Fibroblast of gingiva (primary cell): ENCODE data around the gene NPHS1.
"Not testable (repeated sequence)": the region's sequence is repeated elsewhere in the genome, so short reads cannot be mapped to it uniquely, and the experiment has no call there.

Experiments
- DNase-seq: peaks from one replicate; pipeline ENCODE4 v3.0.0-alpha.2; 2011; ENCODE audit warnings: low read depth

The NPHS1 gene

GRCh38 chr19:35811317-35812219 lies 40.7 kb downstream of the NPHS1 start:
- DNase-seq: no peak

- no peak for DNase-seq
These were observed 44.7 kb downstream of the NPHS1 start for GRCh38 chr19:35807633-35808032.

DNA sequence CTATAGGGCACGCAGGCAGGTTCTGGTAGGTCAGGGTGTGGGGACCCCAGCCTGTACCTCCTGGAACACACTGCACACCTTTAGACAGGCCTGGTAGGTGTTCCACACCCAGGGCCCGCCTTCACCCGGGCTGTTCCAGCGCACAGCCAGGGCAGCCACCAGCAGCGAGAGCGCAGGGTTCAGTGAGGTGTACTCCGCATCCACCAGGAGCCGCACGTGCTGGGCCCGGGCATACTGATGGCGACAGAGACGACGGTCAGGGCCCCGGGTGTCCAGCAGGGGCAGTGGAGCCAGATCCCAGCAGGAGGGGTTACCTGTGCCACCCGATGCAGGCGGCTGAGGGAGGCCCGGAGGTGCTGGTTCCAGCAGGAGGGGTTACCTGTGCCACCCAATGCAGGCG lies 45.7 kb downstream of the NPHS1 start:
- no peak for DNase-seq

DNA sequence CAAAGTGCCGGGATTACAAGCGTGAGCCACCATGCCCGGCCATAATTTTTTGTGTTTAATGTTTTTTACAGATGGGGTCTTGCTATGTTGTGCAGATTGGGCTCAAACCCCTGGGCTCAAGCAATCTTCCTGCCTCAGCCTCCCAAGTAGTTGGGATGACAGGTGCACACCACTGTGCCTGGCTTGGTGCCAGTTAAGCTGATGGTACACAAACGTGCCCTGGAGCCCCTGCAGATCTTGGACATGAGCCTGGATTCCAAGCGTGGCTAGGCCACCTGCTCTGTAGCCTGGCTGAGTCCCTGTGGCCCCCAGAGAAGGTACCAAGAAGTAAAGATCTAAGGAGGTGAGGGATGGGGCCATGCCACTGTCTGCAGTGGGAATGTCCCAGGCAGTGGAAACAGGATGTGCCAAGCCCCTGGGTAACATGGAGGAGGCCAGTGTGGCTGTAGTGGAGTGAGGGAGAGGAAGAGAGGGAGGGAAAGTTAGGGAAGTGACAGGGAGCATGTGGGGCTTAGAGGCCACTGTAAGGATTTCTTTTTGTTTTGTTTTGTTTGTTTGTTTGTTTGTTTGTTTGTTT lies 46.7 kb downstream of the NPHS1 start:
- no peak for DNase-seq

DNA sequence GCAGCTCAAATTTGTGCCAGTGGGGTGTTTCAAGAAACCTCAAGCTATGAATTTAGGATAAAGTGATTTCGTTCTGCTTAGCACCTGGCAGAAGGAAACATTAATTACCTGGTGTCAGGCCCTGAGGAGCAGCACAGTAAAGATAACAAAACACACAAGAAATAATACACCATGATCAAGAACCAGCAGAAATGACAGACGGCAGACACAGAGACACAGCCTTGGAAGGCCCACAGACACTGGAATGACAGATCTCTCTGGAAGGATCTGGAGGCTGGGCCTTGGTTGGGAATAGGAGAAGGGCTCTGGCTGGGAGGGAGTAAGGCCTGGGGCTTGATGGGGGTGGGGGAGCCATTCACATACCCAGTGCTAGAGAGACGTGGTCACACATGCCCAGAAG lies 50.5 kb downstream of the NPHS1 start:
- DNase-seq: no peak

GRCh38 chr19:35797663-35798062 lies 54.6 kb downstream of the NPHS1 start:
- DNase-seq: no peak

DNA sequence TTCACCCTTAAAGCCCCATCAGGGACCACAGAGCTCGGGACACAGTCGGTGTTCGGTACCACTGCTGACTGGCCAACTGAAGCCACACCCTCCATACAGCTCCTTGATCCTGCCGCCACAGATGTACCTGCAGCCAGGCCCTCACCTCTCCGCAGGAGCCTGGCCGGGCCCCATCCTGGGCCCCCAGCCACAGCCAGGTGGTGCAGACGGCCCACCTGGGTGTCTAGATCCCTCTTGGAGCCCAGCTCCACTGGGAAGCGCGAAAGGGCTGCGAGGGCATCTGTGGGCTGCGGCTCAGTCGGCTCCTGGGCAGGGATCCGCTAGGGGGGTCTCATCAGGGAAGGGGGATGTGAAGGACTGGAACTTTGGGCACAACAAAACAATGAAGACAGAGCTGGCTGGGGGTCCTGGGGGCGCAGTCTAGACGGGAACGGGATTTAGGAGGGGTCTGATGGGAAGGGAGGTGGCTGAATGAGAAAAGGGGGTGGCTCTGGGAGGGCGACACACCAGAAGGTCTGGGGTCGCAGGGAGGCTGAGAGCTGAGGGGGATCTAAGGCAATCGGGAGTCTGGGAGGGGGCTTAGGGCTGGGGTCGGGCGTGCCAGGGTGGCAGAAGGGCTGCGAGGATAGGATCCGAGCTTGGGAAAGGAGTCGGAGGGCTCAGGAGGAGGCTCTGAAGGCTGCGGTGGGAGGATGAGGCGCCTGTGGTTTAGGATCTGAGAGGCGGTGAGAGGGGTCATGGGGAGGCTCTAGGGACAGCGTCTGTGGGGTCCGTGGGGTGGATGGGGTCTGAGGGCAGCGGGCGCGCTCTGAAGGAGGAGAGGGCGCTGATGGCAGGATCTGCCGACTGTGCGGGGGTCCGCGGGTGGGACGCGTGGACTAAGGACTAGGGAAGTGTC lies 55.4 kb downstream of the NPHS1 start:
- no peak for DNase-seq

DNA sequence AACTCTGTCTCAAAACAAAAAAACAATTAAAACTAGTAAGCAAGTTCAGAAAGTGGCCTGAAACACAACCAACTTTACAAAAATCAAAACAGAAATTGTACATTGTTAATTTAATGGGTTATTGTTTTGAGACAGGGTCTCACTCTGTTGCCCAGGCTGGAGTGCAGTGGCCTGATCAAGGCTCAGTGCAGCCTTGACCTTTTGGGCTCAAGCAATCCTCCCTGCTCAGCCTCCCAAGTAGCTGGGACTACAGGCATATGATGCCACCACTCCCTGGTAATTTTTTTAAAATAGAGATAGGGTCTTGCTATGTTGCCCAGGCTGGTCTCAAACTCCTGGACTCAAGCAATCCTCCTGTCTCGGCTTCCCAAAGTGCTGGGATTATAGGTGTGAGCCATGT lies 56.7 kb downstream of the NPHS1 start:
- not testable (repeated sequence) for DNase-seq

GRCh38 chr19:35793381-35794165 lies 58.7 kb downstream of the NPHS1 start:
- DNase-seq: peak; percentile 18

GRCh38 chr19:35792888-35793287 lies 59.4 kb downstream of the NPHS1 start:
- DNase-seq: no peak

DNA sequence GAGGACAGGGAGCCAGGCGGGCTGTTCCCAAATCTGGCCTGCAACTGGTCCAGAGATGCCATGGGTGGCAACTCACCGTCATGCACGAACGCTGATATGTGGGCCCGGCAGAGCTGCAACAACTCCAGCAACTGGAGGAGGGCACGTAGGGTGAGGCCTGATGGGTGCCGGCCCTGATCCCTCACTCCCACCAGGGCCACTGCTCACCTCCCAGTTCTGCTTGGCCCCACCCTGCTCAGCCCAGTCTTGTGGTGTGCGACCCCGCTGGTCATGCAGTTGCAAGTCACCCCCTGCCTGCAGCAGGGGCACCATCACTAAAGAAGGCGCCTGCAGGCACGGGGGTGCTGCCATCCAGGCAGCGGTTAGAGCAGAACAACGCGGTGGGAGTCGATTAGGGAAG lies 60.0 kb downstream of the NPHS1 start:
- no peak for DNase-seq

- no peak for DNase-seq
These were observed 60.5 kb downstream of the NPHS1 start for GRCh38 chr19:35791814-35792279.

DNA sequence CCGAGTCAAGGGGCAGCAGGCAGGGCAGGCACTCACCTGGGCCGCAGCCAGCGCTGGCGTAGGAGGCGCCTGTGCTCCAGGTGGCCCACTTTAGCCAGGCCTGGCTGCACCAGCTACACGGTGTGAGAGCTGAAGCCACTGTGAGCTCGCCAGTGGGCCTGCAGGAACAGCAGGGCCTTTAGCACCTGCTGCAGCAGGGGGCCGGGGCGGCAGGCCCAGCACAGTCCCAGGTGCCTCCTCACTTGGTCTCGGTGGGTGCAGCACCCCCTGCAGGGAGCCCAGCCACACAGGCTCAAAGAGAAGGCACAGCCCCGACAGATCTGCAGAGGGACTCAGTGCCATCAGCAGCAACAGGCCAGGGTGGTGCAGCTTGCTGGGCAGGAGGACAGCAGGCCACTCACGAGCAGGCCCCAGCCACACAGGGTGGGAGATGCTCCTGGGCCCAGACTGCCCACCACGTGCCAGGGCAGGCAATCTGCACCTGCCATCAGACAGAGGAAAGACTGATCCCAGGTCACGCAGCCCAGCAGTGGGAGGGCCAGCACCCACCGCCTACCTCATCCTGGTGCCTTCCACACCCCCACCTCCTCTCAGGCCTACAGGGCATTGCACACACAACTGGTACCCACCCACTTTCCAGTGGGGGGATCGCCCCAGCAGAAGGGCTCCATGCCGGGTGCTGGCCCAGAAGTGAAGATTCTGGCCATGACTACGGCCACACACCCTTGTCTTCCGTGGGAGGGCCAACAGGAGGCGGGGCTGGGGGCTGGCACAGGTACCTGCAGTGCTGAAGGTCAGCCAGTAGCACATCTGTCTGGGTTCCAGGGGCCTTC lies 61.1 kb downstream of the NPHS1 start:
- no peak for DNase-seq

- no peak for DNase-seq
These were observed 62.0 kb downstream of the NPHS1 start for GRCh38 chr19:35789978-35790944.

GRCh38 chr19:35789195-35789977 lies 62.9 kb downstream of the NPHS1 start:
- no peak for DNase-seq

DNA sequence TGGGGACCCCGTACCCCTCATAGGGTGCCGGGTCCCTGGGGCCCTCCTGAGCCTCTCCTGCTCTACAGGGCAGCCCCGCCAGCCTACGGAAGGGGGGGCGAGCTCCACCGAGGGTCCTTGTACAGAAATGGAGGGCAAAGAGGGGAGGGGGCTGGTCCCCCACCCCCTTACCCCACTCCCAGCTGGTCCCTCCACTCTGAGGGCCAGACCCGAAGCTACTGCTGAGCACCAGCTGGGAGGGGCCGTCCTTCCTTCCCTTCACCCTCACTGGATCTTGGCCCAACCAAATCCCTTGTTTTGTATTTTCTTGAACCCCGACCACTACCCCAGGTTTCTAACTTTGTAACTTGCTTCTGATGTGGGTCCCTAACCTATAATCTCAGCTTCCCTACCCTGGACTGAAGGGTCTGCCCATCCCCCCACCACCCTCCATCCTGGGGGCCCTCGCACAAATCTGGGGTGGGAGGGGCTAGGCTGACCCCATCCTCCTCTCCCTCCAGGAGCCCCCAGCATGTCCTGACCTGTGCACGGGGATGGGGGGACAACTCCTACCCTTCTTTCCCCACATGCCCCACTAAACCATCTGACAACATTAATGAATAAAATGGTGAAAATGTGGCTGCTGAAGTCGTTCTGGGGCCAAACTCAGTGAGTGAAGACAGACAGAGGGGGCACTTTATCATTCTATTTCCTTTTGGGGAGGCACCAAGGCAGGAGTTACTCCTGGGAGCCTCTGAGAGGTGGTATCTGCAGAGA lies 63.9 kb downstream of the NPHS1 start:
- no peak for DNase-seq

- DNase-seq: no peak
These were observed 65.0 kb downstream of the NPHS1 start for GRCh38 chr19:35787227-35787799.
